Aorta (tissue), 5 donors: ENCODE results near the gene TMPRSS5. TPM values are rescaled to one million over a fixed set of nuclear protein-coding genes. Genes with fewer than 3 reads are reported as not detected.

Experiments
- ATAC-seq: fragments of 200-7000 bp; cut with Tn5 transposase; one replicate; pipeline ENCODE4 v1.9.1; 2022; ENCODE audit warnings: moderate library complexity; ENCODE audit not compliant: low FRiP score
- DNase-seq, 2 donors: peaks; one replicate each; pipeline ENCODE4 v3.0.0-alpha.2; 2020
- H3K27ac ChIP-seq, 2 donors: one replicate each; pipeline ENCODE4 v1.5.1; 2013; ENCODE audit warnings: low read length in 2 of 2, mild to moderate bottlenecking in 2 of 2, moderate library complexity in 2 of 2, control low read depth in 1 of 2, inconsistent platforms in 1 of 2, low read depth in 1 of 2
- H3K27me3 ChIP-seq, 2 donors: one replicate each; pipeline ENCODE4 v1.6.1; 2013; ENCODE audit warnings: control low read depth in 1 of 2, low read length in 1 of 2, mild to moderate bottlenecking in 1 of 2, moderate library complexity in 1 of 2; ENCODE audit not compliant: insufficient read depth in 2 of 2, control insufficient read depth in 1 of 2
- H3K36me3 ChIP-seq, 2 donors: one replicate each; pipeline ENCODE4 v1.6.1; 2013; ENCODE audit warnings: control low read depth in 1 of 2, low read length in 1 of 2, mild to moderate bottlenecking in 1 of 2; ENCODE audit not compliant: insufficient read depth in 2 of 2, control insufficient read depth in 1 of 2
- H3K4me1 ChIP-seq, 2 donors: one replicate each; pipeline ENCODE4 v1.6.1; 2013; ENCODE audit warnings: low read length in 2 of 2, control low read depth in 1 of 2, mild to moderate bottlenecking in 1 of 2, moderate library complexity in 1 of 2; ENCODE audit not compliant: insufficient read depth in 2 of 2, control insufficient read depth in 1 of 2
- H3K4me3 ChIP-seq, 2 donors: one replicate each; pipeline ENCODE4 v1.5.1; 2013; ENCODE audit warnings: low read length in 2 of 2, control low read depth in 1 of 2, mild to moderate bottlenecking in 1 of 2
- H3K9me3 ChIP-seq: one replicate; pipeline ENCODE4 v1.6.1; 2013; ENCODE audit warnings: mild to moderate bottlenecking, low read length; ENCODE audit not compliant: control insufficient read depth
- WGBS, 2 donors: extraction: QIAGEN DNeasy Blood & Tissue Kit; methylation state at CpG; one replicate each; pipeline ENCODE4 v1.1.7; 2013; 5-methylcytosine and 5-hydroxymethylcytosine counted together
- intact Hi-C, 2 donors: fragments of 100-400 bp; cut with DNase I; formaldehyde crosslinking; loops; one replicate each; pipeline versions ENCODE4 v1.14.2 to v1.15.0; 2022
- polyA plus RNA-seq, 2 donors: library from polyadenylated mRNA; stranded (reverse); fragments of 200-250 nt; gene quantifications; one replicate each; pipeline ENCODE4 v1.2.3, GENCODE V29; 2013
- total RNA-seq, 2 donors: library from RNA; stranded (reverse); fragmentation: NEBNext Ultra II Directional; extraction: Animal tissue kit (Norgen Biotek cat#: 25700); gene quantifications; one replicate each; pipeline ENCODE4 v1.2.1, GENCODE V29; 2021
- donor health status: healthy with polysubstance abuse.
- donor health status: Bipolar disorder and iron deficiency.
- donor health status: DM: no; HTN: no; CAD: no.
- donor health status: DM: no; HTN: no; CAD: no.
- donor health status: DM: yes; HTN: yes; CAD: no.

Gene TMPRSS5
- total and polyA plus RNA-seq, 4 donors = 1.8 to 2.2 (median 2.0) TPM; not detected in 1

GRCh38 chr11:113668255-113668654 lies 37.9 kb downstream of the TMPRSS5 start:
- intact Hi-C loops = loop anchor here in 1 of 2 donors (5.0 kb wide), 1 partner anchor 36 kb away; no protein-coding TSS in a partner anchor
- DNase-seq (no peak), ATAC-seq (no peak)
- Histone ChIP-seq H3K36me3 (no peaks in the 10 kb centered on the region), H3K27ac (peak overlapping the region in 1 of 2 donors; percentile 28), H3K27me3 (no peaks in the 10 kb centered on the region), H3K4me1 (peaks cover 1 to 3% of the 10 kb centered on the region in 2 donors), H3K9me3 (no peaks in the 10 kb centered on the region), H3K4me3 (no peak overlapping the region)

GRCh38 chr11:113667801-113668200 lies 38.3 kb downstream of the TMPRSS5 start:
- intact Hi-C loops = loop anchor here in 1 of 2 donors (5.0 kb wide), 1 partner anchor 36 kb away; no protein-coding TSS in a partner anchor
- DNase-seq (no peak), ATAC-seq (no peak)
- Histone ChIP-seq H3K4me1 (peaks cover 1 to 3% of the 10 kb centered on the region in 2 donors), H3K27ac (no peak overlapping the region), H3K4me3 (no peak overlapping the region), H3K27me3 (no peaks in the 10 kb centered on the region), H3K36me3 (no peaks in the 10 kb centered on the region), H3K9me3 (no peaks in the 10 kb centered on the region)
- WGBS, 2 donors = 10 to 16% methylated on average over 1 of the region's 1 CpG

- Histone ChIP-seq H3K27me3 (no peaks in the 10 kb centered on the region), H3K4me3 (no peak overlapping the region), H3K36me3 (no peaks in the 10 kb centered on the region), H3K27ac (no peak overlapping the region), H3K9me3 (no peaks in the 10 kb centered on the region), H3K4me1 (peaks cover 1 to 3% of the 10 kb centered on the region in 2 donors)
- intact Hi-C loops = loop anchor here in 1 of 2 donors (5.0 kb wide), 1 partner anchor 34 kb away; no protein-coding TSS in a partner anchor
- ATAC-seq (no peak), DNase-seq (no peak)
- 96 to 99% methylated on average over 2 of the region's 2 CpGs for WGBS, 2 donors
Observed at GRCh38 chr11:113666584-113666983, 39.5 kb downstream of the TMPRSS5 start.

GRCh38 chr11:113664981-113665710 lies 41.0 kb downstream of the TMPRSS5 start:
- intact Hi-C loops = loop anchor here in 1 of 2 donors (5.0 kb wide), 1 partner anchor 33 kb away; no protein-coding TSS in a partner anchor
- ATAC-seq (no peak), DNase-seq (no peak)
- Histone ChIP-seq H3K27me3 (no peaks in the 10 kb centered on the region), H3K27ac (no peak overlapping the region), H3K36me3 (no peaks in the 10 kb centered on the region), H3K9me3 (no peaks in the 10 kb centered on the region), H3K4me3 (no peak overlapping the region), H3K4me1 (peaks cover 1 to 3% of the 10 kb centered on the region in 2 donors)
- 32 to 35% methylated on average over 9 of the region's 9 CpGs for WGBS, 2 donors

GRCh38 chr11:113664069-113664980 lies 41.8 kb downstream of the TMPRSS5 start:
- WGBS, 2 donors = 30 to 39% methylated on average over 11 of the region's 11 CpGs
- no peaks in the 10 kb centered on the region for H3K9me3 ChIP-seq
- no peaks in the 10 kb centered on the region for H3K27me3 ChIP-seq
- peaks cover 1 to 3% of the 10 kb centered on the region in 2 donors for H3K4me1 ChIP-seq
- ATAC-seq = no peak
- H3K4me3 ChIP-seq = no peak overlapping the region
- H3K36me3 ChIP-seq = no peaks in the 10 kb centered on the region
- H3K27ac ChIP-seq = no peak overlapping the region
- DNase-seq = no peak
- intact Hi-C loops = no loop called here

- H3K27me3 ChIP-seq = no peaks in the 10 kb centered on the region
- 95 to 98% methylated on average over 2 of the region's 2 CpGs for WGBS, 2 donors
- peaks cover 1 to 3% of the 10 kb centered on the region in 2 donors for H3K4me1 ChIP-seq
- H3K27ac ChIP-seq = no peak overlapping the region
- ATAC-seq (no peak), DNase-seq (no peak)
- intact Hi-C loops = no loop called here
- H3K4me3 ChIP-seq = no peak overlapping the region
- no peaks in the 10 kb centered on the region for H3K36me3 ChIP-seq
- no peaks in the 10 kb centered on the region for H3K9me3 ChIP-seq
Observed at GRCh38 chr11:113663567-113663966, 42.5 kb downstream of the TMPRSS5 start.

GRCh38 chr11:113655771-113656170 lies 50.3 kb downstream of the TMPRSS5 start:
- Histone ChIP-seq H3K27me3 (no peaks in the 10 kb centered on the region), H3K4me1 (no peaks in the 10 kb centered on the region), H3K27ac (no peak overlapping the region), H3K9me3 (no peaks in the 10 kb centered on the region), H3K36me3 (no peaks in the 10 kb centered on the region), H3K4me3 (no peak overlapping the region)
- ATAC-seq (no peak), DNase-seq (no peak)
- intact Hi-C loops = no loop called here
- 91 to 94% methylated on average over 5 of the region's 5 CpGs for WGBS, 2 donors

GRCh38 chr11:113651023-113651422 lies 55.1 kb downstream of the TMPRSS5 start:
- no peaks in the 10 kb centered on the region for H3K27me3 ChIP-seq

More at GRCh38 chr11:113651023-113651422, 55.1 kb downstream of the TMPRSS5 start:
- intact Hi-C loops = no loop called here
- no peak overlapping the region for H3K4me3 ChIP-seq
- ATAC-seq (no peak), DNase-seq (no peak)
- no peak overlapping the region for H3K27ac ChIP-seq
- H3K4me1 ChIP-seq = no peaks in the 10 kb centered on the region
- 88% methylated on average over 5 of the region's 5 CpGs for WGBS, 2 donors
- no peaks in the 10 kb centered on the region for H3K36me3 ChIP-seq
- no peaks in the 10 kb centered on the region for H3K9me3 ChIP-seq
